MM.1S (cell line): Measurements from ENCODE around the gene OR3A2.

ENCODE experiments used
- CTCF ChIP-seq: fragments of 300-600 bp; sonication (generic); IDR thresholded peaks from 2 replicates; pipeline ENCODE4 v1.5.1; 2016; ENCODE audit warnings: antibody characterized with exemption, low read length, mixed read lengths
- EZH2 ChIP-seq: fragments of 300-600 bp; sonication (generic); optimal IDR thresholded peaks from 2 replicates; pipeline ENCODE3; 2017; ENCODE audit warnings: low read depth, mild to moderate bottlenecking, antibody characterized with exemption, low read length, mixed read lengths

GRCh38 chr17:3316836-3317235 is 69.3 kb downstream of the OR3A2 start:
- TF ChIP-seq CTCF (no peak), EZH2 (no peak)
